Osteoblast (primary cell): Measurements from ENCODE around the gene PGS1. TPM values are rescaled to one million over a fixed set of nuclear protein-coding genes. Genes with fewer than 3 reads are reported as not detected.

Experiments
- DNase-seq: peaks from one replicate; pipeline ENCODE4 v3.0.0; 2011; ENCODE audit warnings: low spot score, mixed read lengths; ENCODE audit not compliant: insufficient read length; ENCODE audit errors: missing footprints
- H2AFZ ChIP-seq: 2 replicates; pipeline ENCODE4 v1.6.0; 2011; ENCODE audit warnings: mild to moderate bottlenecking, low read length
- H3K27ac ChIP-seq: 2 replicates; pipeline ENCODE4 v1.5.1; 2011; ENCODE audit warnings: mild to moderate bottlenecking, low read depth, low read length, moderate library complexity
- H3K27me3 ChIP-seq: 2 replicates; pipeline ENCODE4 v1.6.0; 2012; ENCODE audit warnings: mild to moderate bottlenecking, control low read depth, inconsistent platforms, low read length, moderate library complexity; ENCODE audit not compliant: insufficient read depth
- H3K36me3 ChIP-seq: 2 replicates; pipeline ENCODE4 v1.5.1; 2011; ENCODE audit warnings: mild to moderate bottlenecking, low read length, control low read depth, moderate library complexity; ENCODE audit not compliant: insufficient read depth
- H3K4me1 ChIP-seq: 2 replicates; pipeline ENCODE4 v1.5.1; 2011; ENCODE audit warnings: mild to moderate bottlenecking, low read length, control low read depth, moderate library complexity; ENCODE audit not compliant: insufficient read depth
- H3K4me2 ChIP-seq: 2 replicates; pipeline ENCODE4 v1.6.0; 2011; ENCODE audit warnings: mild to moderate bottlenecking, low read length; ENCODE audit not compliant: insufficient read depth
- H3K4me3 ChIP-seq: fragments of 200-600 bp; sonication (generic); 3 replicates; pipeline ENCODE4 v1.5.1; 2012; ENCODE audit warnings: mild to moderate bottlenecking, low read length, inconsistent platforms; ENCODE audit not compliant: insufficient read depth
- H3K79me2 ChIP-seq: 2 replicates; pipeline ENCODE4 v1.6.0; 2012; ENCODE audit warnings: mild to moderate bottlenecking, low read length, control low read depth, inconsistent platforms; ENCODE audit not compliant: insufficient read depth
- H3K9me3 ChIP-seq: 2 replicates; pipeline ENCODE4 v1.5.1; 2011; ENCODE audit warnings: low read depth, low read length, control low read depth
- H4K20me1 ChIP-seq: 2 replicates; pipeline ENCODE4 v1.6.0; 2012; ENCODE audit warnings: mild to moderate bottlenecking, low read length, control low read depth; ENCODE audit not compliant: insufficient read depth
- total RNA-seq: library from RNA; depleted of rRNA; stranded (reverse); fragments of >200 nt; gene quantifications from 2 replicates; pipeline ENCODE4 v1.2.3, GENCODE V29; 2012
- TF ChIP-seq, protein P1 (sequence below): IDR thresholded peaks from 2 replicates; pipeline ENCODE4 v1.5.1; 2011; ENCODE audit warnings: mild to moderate bottlenecking, low read depth, low read length, moderate library complexity; ENCODE audit errors: extremely low read depth

The PGS1 gene
- total RNA-seq, 1 donor, result 34.4 TPM

DNA sequence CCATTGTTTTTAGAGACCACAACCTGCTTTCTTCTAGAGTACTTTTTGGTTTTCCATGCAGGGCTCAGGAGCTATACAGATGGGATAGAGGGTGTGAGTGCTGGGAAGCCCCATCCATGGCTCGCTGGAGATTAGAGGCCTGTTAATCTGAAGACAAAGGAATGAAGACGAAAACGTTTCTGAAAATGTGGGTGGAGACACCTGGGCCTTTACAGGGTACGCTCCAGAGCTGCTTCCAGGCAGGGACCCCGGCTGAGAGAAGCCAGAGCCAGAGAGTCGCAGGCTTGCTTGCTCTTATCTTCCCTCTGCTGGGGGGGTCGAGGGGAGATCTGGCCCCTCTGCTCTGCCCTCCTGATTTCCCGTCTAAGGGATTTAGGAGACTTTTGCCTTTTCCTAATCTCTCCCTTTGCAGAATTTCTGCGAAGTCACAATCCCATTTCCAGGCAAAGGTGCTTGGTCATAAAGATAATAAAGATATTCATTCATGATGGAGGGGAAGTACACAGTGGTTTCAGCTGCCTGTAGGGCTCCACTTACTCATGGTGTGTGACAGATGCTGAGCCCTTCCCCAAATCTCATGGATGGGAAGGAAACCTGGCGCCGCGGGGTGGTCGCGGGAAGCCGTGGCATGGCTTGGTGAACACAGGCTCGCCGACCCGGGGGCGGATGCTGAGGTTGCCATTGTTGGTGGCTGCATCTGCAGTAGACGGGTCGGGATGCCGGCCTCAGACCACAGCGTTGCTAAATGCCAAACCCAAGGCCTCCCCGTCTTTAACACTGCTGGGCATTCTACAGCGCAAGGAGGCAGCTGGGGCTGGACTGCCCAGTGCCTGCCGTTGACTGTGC is 13.8 kb upstream of the PGS1 start:
- no peaks in the 10 kb centered on the region for H3K9me3 ChIP-seq
- no peaks in the 10 kb centered on the region for H4K20me1 ChIP-seq
- peaks cover under 1% of the 10 kb centered on the region for H3K79me2 ChIP-seq
- H3K27ac ChIP-seq, result peak overlapping the region; percentile 66
- peak; percentile 93 for DNase-seq
- no peaks in the 10 kb centered on the region for H3K36me3 ChIP-seq
- H3K27me3 ChIP-seq, result no peaks in the 10 kb centered on the region
- H3K4me1 ChIP-seq, result peaks cover 28% of the 10 kb centered on the region
- TF ChIP-seq, protein P1, sequence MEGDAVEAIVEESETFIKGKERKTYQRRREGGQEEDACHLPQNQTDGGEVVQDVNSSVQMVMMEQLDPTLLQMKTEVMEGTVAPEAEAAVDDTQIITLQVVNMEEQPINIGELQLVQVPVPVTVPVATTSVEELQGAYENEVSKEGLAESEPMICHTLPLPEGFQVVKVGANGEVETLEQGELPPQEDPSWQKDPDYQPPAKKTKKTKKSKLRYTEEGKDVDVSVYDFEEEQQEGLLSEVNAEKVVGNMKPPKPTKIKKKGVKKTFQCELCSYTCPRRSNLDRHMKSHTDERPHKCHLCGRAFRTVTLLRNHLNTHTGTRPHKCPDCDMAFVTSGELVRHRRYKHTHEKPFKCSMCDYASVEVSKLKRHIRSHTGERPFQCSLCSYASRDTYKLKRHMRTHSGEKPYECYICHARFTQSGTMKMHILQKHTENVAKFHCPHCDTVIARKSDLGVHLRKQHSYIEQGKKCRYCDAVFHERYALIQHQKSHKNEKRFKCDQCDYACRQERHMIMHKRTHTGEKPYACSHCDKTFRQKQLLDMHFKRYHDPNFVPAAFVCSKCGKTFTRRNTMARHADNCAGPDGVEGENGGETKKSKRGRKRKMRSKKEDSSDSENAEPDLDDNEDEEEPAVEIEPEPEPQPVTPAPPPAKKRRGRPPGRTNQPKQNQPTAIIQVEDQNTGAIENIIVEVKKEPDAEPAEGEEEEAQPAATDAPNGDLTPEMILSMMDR, result no peak
- peak overlapping the region; percentile 66 for H2AFZ ChIP-seq
- no peak overlapping the region for H3K4me3 ChIP-seq
- H3K4me2 ChIP-seq, result no peak overlapping the region

GRCh38 chr17:78365561-78366108 is 12.8 kb upstream of the PGS1 start:
- Histone ChIP-seq H2AFZ (peak overlapping the region; percentile 73), H3K4me3 (no peak overlapping the region), H3K4me1 (peaks cover 25% of the 10 kb centered on the region), H3K9me3 (no peaks in the 10 kb centered on the region), H3K36me3 (no peaks in the 10 kb centered on the region), H3K4me2 (peak overlapping the region; percentile 24), H3K79me2 (no peaks in the 10 kb centered on the region), H4K20me1 (no peaks in the 10 kb centered on the region), H3K27me3 (no peaks in the 10 kb centered on the region), H3K27ac (peak overlapping the region; percentile 66)
- TF ChIP-seq, protein P1, result no peak
- peak; percentile 93 for DNase-seq

- Histone ChIP-seq H3K4me2 (peak overlapping the region; percentile 24), H3K4me1 (peaks cover 24% of the 10 kb centered on the region), H3K9me3 (no peaks in the 10 kb centered on the region), H3K27me3 (no peaks in the 10 kb centered on the region), H3K79me2 (no peaks in the 10 kb centered on the region), H2AFZ (peak overlapping the region; percentile 73), H4K20me1 (no peaks in the 10 kb centered on the region), H3K27ac (peak overlapping the region; percentile 66), H3K36me3 (no peaks in the 10 kb centered on the region), H3K4me3 (no peak overlapping the region)
- TF ChIP-seq, protein P1, result no peak
- peak; percentile 88 for DNase-seq
Measured at GRCh38 chr17:78366109-78366848, 12.2 kb upstream of the PGS1 start.

DNA sequence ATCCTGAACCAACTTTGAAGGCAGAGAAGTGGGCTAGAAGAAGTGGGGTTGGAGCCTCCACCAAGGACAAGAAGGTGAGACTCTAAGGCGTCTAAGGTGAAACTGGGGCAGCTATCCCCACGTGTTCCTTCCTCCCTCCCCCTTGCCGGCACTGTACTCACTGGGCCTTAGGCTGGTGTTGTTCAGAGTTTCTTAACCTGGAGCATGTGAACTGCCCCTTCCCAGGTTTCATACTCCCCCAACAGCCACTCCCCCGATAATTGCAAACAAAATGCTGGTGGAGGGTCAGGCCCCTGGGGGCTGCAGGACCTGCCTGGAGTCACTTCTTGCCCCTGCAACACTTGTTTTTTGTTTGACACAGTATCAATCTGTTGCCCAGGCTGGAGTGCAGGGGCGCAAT is 11.3 kb upstream of the PGS1 start:
- no peak overlapping the region for H3K27ac ChIP-seq
- DNase-seq, result peak; percentile 71
- TF ChIP-seq, protein P1, result no peak
- no peaks in the 10 kb centered on the region for H3K9me3 ChIP-seq
- no peaks in the 10 kb centered on the region for H3K79me2 ChIP-seq
- H2AFZ ChIP-seq, result no peak overlapping the region
- H3K4me2 ChIP-seq, result no peak overlapping the region
- H3K4me3 ChIP-seq, result no peak overlapping the region
- H4K20me1 ChIP-seq, result no peaks in the 10 kb centered on the region
- H3K36me3 ChIP-seq, result no peaks in the 10 kb centered on the region
- H3K27me3 ChIP-seq, result no peaks in the 10 kb centered on the region
- H3K4me1 ChIP-seq, result peaks cover 24% of the 10 kb centered on the region
